ENCODE results near the gene NDFIP2.
A peak's percentile ranks its signal among the peaks of the same experiment; 100 is the strongest.

NDFIP2 gene

DNA sequence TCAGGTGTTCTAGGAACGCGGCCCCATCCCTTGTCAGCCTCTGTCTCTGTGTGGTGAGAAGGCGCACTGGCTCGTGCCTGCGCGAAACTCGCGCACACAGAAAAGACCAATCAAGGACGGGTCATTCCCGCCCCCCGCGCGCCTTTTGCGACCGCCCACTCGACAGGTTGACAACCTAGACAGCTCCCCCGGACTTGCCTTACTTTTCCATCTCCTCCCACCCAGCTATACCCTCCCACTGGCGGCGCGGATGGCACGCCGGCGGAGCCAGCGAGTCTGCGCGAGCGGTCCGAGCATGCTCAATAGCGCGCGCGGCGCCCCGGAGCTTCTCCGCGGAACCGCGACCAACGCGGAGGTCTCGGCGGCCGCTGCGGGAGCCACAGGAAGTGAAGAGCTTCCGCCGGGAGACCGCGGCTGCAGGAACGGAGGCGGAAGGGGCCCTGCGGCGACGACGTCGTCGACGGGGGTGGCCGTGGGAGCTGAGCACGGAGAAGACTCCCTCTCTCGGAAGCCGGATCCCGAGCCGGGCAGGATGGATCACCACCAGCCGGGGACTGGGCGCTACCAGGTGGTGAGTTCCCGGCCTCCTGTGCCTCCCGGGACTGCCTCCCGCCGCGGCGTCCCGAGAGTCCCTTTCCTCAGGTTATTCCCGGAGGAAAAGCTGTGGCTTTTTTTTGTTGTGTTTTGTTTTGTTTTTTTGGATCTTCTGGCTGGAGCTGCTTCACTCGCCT lies at the start of gene NDFIP2:
Gene NDFIP2 (plus strand): TSS at position 202 of the 731 bp plus-strand sequence. CDS start 49 bp downstream, at position 251.
- DNase-seq (ENCODE audit: low spot score) = peak; percentile 78
- no peak for TF ChIP-seq CTCF (IDR thresholded peaks at IDR 0.05; ENCODE audit: extremely low read depth, missing control alignments)

GRCh38 chr13:79432086-79432485 lies 48.9 kb upstream of the NDFIP2 start:
- DNase-seq (ENCODE audit: low spot score) = no peak
- no peak for TF ChIP-seq CTCF (IDR thresholded peaks at IDR 0.05; ENCODE audit: extremely low read depth, missing control alignments)

GRCh38 chr13:79432992-79433391 lies 48.0 kb upstream of the NDFIP2 start:
- DNase-seq (ENCODE audit: low spot score) = no peak

GRCh38 chr13:79434556-79434955 lies 46.4 kb upstream of the NDFIP2 start:
- no peak for TF ChIP-seq CTCF (IDR thresholded peaks at IDR 0.05; ENCODE audit: extremely low read depth, missing control alignments)
- no peak for DNase-seq (ENCODE audit: low spot score)

More at GRCh38 chr13:79432992-79433391, 48.0 kb upstream of the NDFIP2 start:
- TF ChIP-seq CTCF (IDR thresholded peaks at IDR 0.05; ENCODE audit: extremely low read depth, missing control alignments) = no peak

DNA sequence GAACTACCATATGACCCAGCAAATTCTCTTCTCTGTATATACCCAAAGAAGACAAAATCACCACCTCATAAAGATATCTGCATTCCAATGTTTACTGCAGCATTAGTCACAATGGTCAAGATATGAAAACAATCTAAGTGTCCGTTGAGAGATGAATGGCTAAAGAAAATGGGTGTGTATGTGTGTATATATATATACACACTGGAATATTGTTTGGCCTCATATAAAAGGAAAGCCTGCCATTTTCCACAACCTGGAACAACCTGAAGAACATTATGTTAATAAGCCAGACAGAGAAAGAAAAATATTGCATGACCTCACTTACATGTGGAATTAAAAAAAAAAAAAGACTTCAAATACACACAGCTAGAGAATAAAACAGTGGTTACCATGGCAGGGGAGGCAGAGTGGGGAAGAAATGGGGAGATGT lies 45.4 kb upstream of the NDFIP2 start:
- DNase-seq (ENCODE audit: low spot score) = no peak
- no peak for TF ChIP-seq CTCF (IDR thresholded peaks at IDR 0.05; ENCODE audit: extremely low read depth, missing control alignments)

GRCh38 chr13:79439275-79439674 lies 41.7 kb upstream of the NDFIP2 start:
- DNase-seq (ENCODE audit: low spot score) = no peak
- TF ChIP-seq CTCF (IDR thresholded peaks at IDR 0.05; ENCODE audit: extremely low read depth, missing control alignments) = no peak

DNA sequence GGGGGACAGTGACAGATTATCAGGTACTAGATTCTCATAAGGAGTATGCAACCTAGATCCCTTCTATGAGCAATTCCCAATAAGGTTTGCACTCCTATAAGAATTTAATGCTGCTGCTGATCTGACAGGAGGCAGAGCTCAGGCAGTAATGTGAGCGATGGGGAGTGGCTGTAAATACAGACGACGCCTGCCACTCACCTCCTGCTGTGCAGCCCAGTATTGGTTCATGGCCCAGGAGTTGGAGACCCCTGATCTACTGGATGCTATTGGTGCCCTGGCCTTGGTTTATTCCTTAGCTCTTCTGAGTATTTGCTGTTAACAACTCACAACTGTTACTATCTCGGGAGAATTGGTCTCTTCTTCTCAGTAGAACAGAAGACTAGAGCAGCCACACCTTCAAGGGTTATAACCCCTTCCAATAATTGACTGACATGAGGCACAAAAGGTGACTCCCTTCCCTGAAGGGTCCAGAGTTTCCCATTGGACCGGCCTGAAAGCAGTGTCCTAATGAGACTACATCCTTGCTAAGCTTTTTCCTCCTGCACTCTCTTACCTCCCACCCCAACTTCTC lies 39.9 kb upstream of the NDFIP2 start:
- TF ChIP-seq CTCF (IDR thresholded peaks at IDR 0.05; ENCODE audit: extremely low read depth, missing control alignments) = no peak
- DNase-seq (ENCODE audit: low spot score) = no peak

Data from GM20000 (cell line).